ENCODE measurements around the gene RXRA. TPM values are rescaled to one million over a fixed set of nuclear protein-coding genes. Genes with fewer than 3 reads are reported as not detected.

The RXRA gene
- total and polyA plus RNA-seq, 2 of the 4 experiments (the other 2 are of a cell fraction): 7.5 to 17.9 TPM

DNA sequence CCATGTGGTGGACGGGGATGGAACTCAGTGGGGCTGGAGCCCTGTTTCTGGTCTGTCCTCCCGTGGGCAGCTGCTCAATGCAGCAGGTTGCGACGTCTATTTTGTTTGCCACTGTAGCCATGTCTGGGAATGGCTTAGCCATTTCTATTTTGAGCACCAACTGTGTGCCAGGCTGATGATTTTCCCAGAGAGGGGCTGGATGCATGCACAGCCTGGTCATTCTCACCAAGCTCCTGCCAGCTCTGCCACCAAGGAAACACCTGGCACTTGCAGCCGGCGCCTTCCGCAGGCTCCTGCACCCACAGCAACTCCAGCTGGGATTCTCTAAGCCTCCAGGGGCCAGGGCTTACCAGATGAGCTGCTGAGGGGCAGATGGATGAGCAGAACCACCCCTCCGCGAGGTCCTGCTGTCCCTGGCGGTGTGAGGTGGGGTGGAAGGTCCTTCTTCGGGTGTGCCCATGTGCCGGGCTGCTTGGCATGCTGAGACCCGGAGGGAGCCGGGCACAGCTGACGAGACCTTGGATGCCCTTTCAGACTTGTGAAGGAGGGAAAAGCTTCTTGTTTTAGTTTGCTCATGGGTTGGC lies 151.2 kb downstream of the RXRA start (continued):
- TF ChIP-seq MXI1 (IDR thresholded peaks at IDR 0.05; ENCODE audit: borderline replicate concordance, low read depth, low read length) (no peak), CEBPB (IDR thresholded peaks at IDR 0.05; ENCODE audit: low read depth, low read length) (no peak)

DNA sequence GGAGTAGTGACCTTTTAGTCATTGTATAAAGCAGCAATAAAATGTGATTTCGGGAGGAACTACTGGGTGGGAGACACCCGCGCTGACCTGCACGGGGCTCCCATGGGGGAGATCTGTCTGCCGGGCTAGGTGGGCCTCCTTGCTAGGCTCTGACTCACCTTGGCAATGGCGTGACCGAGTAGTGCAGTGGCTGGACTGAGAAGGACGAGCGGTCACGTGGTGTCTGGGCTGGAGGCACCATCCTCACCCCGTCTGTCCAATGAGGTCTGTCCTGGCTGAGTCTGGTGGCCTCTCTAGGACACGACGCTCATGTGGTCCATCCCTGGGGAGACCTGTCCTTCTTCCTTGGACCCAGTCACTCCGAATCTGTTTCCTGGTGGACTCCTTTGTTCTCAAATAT lies 151.7 kb downstream of the RXRA start:
- Histone ChIP-seq H4K8ac (ENCODE audit: low read depth in 2 of 2, low read length in 2 of 2) (no peak overlapping the region), H2BK20ac (ENCODE audit: low read depth, low read length) (no peak overlapping the region), H3K23ac (ENCODE audit: low read depth, low read length) (no peak overlapping the region), H2BK120ac (ENCODE audit: low read depth, low read length) (no peak overlapping the region), H3K4ac (ENCODE audit: low read depth, low read length) (no peak overlapping the region), H3K9me1 (ENCODE audit: insufficient read depth, low read length) (0 out of 2 replicates have a peak, but pooled peaks cover 7% of the 10 kb centered on the region), H3K79me1 (ENCODE audit: low read depth in 1 of 2, low read length in 2 of 2) (no peaks in the 10 kb centered on the region), H2AK9ac (replicated peaks; ENCODE audit: low read depth, low read length, poor library complexity) (no peak overlapping the region), H4K91ac (ENCODE audit: insufficient read depth, low read depth, low read length) (no peak overlapping the region), H2AFZ (replicated peaks; ENCODE audit: low read length, poor library complexity) (no peak overlapping the region), H2AK5ac (ENCODE audit: low read depth, low read length) (peak overlapping the region; percentile 30; the same call in 1 of the 2 replicates), H3K4me2 (ENCODE audit: low read depth, low read length) (no peak overlapping the region), H3K27me3 (ENCODE audit: control insufficient read depth, insufficient read depth, low read length) (no peaks in the 10 kb centered on the region), H3K36me3 (ENCODE audit: control insufficient read depth, insufficient read depth, low read length) (no peaks in the 10 kb centered on the region), H3K18ac (ENCODE audit: low read depth, low read length) (no peak overlapping the region), H3K9ac (ENCODE audit: low read depth, low read length) (no peak overlapping the region), H2BK5ac (ENCODE audit: low read depth, low read length, poor library complexity, severe bottlenecking) (no peak overlapping the region), H3K4me3 (ENCODE audit: insufficient read depth, low read depth, low read length) (no peak overlapping the region), H3K9me3 (ENCODE audit: control insufficient read depth, insufficient read depth, low read length) (no peaks in the 10 kb centered on the region; the same call in 1 of the 2 replicates), H4K5ac (ENCODE audit: low read depth, low read length) (no peak overlapping the region), H2BK15ac (ENCODE audit: low read depth, low read length) (no peak overlapping the region), H3K27ac (ENCODE audit: insufficient read depth, low read length) (no peak overlapping the region), H3K4me1 (ENCODE audit: control insufficient read depth, insufficient read depth, low read length) (peaks cover 22% of the 10 kb centered on the region), H3K14ac (replicated peaks; ENCODE audit: low read depth, low read length) (no peak overlapping the region), H3K56ac (ENCODE audit: extremely low read depth, insufficient read depth, low read length) (no peak overlapping the region), H4K20me1 (ENCODE audit: insufficient read depth, low read length) (no peaks in the 10 kb centered on the region)
- ChIA-PET CTCF (no interaction called here), POLR2A (ENCODE audit: unreplicated experiment) (no interaction called here)
- no TSS peak for BruUV-seq (replicated peaks)
- WGBS, 2 experiments (ENCODE audit: extremely low coverage in 2 of 2, insufficient read length in 1 of 2): 95% methylated on average over 10 of the region's 14 CpGs; no CpG with 5 or more reads in 1 of the 2 experiments
- DNase-seq (no peak), ATAC-seq (ENCODE audit: low read depth) (no peak)
- intact Hi-C loops (cut with micrococcal nuclease) (no loop called here), dilution Hi-C loops (cut with HindIII; ENCODE audit: low sequenced_read_pairs, unreplicated experiment) (no loop called here), in situ Hi-C loops (cut with MboI; ENCODE audit: low sequenced_read_pairs) (no loop called here)
- TF ChIP-seq RAD21 (IDR thresholded peaks at IDR 0.05; ENCODE audit: low read length) (no peak), CHD1 (IDR thresholded peaks at IDR 0.05; ENCODE audit: low read depth, low read length) (no peak), BHLHE40 (IDR thresholded peaks at IDR 0.05; ENCODE audit: low read depth, low read length) (no peak), RFX5 (IDR thresholded peaks at IDR 0.05; ENCODE audit: low read depth, low read length) (no peak), POLR2A (IDR thresholded peaks at IDR 0.05; ENCODE audit: low read depth, low read length) (no peak), FOS (IDR thresholded peaks at IDR 0.05; ENCODE audit: low read depth, low read length) (no peak), MXI1 (IDR thresholded peaks at IDR 0.05; ENCODE audit: borderline replicate concordance, low read depth, low read length) (no peak), RCOR1 (IDR thresholded peaks at IDR 0.05; ENCODE audit: insufficient replicate concordance, low read length) (no peak), CEBPB (IDR thresholded peaks at IDR 0.05; ENCODE audit: low read depth, low read length) (no peak), NFE2L2 (IDR thresholded peaks at IDR 0.05; ENCODE audit: low read depth, low read length) (no peak), MAFK (IDR thresholded peaks at IDR 0.05; ENCODE audit: low read depth, low read length) (no peak)
- TF ChIP-seq, protein P1, sequence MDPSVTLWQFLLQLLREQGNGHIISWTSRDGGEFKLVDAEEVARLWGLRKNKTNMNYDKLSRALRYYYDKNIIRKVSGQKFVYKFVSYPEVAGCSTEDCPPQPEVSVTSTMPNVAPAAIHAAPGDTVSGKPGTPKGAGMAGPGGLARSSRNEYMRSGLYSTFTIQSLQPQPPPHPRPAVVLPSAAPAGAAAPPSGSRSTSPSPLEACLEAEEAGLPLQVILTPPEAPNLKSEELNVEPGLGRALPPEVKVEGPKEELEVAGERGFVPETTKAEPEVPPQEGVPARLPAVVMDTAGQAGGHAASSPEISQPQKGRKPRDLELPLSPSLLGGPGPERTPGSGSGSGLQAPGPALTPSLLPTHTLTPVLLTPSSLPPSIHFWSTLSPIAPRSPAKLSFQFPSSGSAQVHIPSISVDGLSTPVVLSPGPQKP (IDR thresholded peaks at IDR 0.05; ENCODE audit: borderline replicate concordance, low read depth, low read length): no peak
- TF ChIP-seq, protein P2, sequence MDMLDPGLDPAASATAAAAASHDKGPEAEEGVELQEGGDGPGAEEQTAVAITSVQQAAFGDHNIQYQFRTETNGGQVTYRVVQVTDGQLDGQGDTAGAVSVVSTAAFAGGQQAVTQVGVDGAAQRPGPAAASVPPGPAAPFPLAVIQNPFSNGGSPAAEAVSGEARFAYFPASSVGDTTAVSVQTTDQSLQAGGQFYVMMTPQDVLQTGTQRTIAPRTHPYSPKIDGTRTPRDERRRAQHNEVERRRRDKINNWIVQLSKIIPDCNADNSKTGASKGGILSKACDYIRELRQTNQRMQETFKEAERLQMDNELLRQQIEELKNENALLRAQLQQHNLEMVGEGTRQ (IDR thresholded peaks at IDR 0.05; ENCODE audit: low read depth, low read length): no peak
- TF ChIP-seq, protein P3, sequence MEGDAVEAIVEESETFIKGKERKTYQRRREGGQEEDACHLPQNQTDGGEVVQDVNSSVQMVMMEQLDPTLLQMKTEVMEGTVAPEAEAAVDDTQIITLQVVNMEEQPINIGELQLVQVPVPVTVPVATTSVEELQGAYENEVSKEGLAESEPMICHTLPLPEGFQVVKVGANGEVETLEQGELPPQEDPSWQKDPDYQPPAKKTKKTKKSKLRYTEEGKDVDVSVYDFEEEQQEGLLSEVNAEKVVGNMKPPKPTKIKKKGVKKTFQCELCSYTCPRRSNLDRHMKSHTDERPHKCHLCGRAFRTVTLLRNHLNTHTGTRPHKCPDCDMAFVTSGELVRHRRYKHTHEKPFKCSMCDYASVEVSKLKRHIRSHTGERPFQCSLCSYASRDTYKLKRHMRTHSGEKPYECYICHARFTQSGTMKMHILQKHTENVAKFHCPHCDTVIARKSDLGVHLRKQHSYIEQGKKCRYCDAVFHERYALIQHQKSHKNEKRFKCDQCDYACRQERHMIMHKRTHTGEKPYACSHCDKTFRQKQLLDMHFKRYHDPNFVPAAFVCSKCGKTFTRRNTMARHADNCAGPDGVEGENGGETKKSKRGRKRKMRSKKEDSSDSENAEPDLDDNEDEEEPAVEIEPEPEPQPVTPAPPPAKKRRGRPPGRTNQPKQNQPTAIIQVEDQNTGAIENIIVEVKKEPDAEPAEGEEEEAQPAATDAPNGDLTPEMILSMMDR (conservative IDR thresholded peaks at IDR 0.05; ENCODE audit: low read depth, low read length): no peak
